GM12873 (cell line): ENCODE measurements around the gene PERCC1.

Experiments
- TF ChIP-seq, protein P1 (sequence below): IDR thresholded peaks from 2 replicates; pipeline ENCODE4 v1.5.1; 2012; ENCODE audit warnings: low read depth, mild to moderate bottlenecking, moderate library complexity, low read length, control low read depth; ENCODE audit not compliant: insufficient read depth; ENCODE audit errors: missing control alignments

The PERCC1 gene

DNA sequence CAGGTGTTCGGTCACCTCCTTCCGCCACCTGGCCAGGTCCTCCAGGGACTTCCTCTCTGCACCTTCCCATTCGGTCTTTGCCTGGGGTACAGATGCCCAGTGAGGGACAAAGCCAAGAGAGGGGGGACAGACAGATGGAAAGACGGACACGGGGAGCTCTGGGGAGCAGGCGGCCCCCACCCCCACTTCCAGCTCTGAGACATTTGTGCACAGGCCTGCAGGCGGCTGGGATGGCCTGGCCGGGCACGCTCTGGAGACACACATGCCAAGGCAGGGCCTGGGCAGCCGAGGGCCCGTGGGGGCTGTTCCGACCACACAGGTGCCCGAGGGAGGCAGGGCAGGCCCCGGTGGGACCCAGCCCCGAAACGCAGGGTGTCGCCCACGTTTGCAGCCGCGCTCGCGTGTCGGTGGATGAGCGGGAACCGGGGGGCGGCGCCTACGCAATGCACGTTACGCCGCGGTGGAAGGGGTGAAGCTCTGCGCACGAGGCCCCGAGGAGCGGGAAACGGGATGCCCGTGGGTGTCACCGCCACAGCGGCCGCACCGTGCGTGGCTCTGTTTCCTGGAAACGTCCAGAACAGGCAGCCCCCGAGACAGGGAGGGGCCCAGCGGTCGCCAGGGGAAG, 6.0 kb downstream of the PERCC1 start:
- TF ChIP-seq, protein P1, sequence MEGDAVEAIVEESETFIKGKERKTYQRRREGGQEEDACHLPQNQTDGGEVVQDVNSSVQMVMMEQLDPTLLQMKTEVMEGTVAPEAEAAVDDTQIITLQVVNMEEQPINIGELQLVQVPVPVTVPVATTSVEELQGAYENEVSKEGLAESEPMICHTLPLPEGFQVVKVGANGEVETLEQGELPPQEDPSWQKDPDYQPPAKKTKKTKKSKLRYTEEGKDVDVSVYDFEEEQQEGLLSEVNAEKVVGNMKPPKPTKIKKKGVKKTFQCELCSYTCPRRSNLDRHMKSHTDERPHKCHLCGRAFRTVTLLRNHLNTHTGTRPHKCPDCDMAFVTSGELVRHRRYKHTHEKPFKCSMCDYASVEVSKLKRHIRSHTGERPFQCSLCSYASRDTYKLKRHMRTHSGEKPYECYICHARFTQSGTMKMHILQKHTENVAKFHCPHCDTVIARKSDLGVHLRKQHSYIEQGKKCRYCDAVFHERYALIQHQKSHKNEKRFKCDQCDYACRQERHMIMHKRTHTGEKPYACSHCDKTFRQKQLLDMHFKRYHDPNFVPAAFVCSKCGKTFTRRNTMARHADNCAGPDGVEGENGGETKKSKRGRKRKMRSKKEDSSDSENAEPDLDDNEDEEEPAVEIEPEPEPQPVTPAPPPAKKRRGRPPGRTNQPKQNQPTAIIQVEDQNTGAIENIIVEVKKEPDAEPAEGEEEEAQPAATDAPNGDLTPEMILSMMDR: no peak

DNA sequence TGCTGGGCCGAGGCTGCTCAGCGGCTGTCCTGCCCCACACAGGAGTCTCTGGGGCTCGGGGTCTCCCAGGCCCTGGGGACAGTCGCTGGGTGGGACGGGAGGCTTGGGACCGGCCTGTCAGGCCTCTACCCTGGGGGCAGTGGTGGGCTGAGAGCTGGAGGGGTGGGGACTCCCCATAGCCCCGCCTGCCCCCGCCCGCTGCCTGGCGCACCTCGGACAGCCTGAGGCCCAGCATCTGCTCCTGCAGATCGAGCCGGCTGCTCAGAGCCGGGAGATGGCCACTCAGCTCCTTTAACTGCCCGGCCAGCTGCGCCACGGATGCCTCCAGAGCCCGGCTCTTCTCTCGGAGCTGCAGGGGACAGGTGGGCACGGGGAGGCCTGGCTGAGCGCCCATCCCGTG, 6.7 kb downstream of the PERCC1 start:
- TF ChIP-seq, protein P1: no peak

- TF ChIP-seq, protein P1: no peak
Observed at GRCh38 chr16:1438229-1439057, 7.6 kb downstream of the PERCC1 start.

GRCh38 chr16:1439058-1439698, 8.3 kb downstream of the PERCC1 start:
- TF ChIP-seq, protein P1: no peak

DNA sequence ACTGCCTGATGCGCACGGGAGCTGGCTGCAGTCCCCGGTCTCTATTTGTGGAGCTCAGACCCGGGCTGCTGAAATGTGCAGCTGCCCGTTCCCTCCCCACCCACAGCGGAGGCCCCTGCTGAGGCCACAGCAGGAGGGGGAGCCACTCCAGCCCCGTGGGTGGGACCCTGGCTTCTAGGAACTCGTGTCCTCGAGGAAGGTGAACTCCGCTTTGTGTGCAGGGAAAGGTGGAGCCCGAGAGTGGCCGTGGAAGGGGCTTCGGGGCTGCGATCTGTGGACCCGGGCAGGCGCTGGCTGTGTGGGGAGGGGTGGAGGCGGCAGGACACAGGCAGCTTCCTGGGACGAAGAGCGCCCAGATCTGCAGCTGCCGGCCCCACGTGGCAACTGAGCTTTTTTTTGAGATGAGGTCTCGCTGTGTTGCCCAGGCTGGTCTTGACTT, 10.5 kb downstream of the PERCC1 start:
- TF ChIP-seq, protein P1: no peak

DNA sequence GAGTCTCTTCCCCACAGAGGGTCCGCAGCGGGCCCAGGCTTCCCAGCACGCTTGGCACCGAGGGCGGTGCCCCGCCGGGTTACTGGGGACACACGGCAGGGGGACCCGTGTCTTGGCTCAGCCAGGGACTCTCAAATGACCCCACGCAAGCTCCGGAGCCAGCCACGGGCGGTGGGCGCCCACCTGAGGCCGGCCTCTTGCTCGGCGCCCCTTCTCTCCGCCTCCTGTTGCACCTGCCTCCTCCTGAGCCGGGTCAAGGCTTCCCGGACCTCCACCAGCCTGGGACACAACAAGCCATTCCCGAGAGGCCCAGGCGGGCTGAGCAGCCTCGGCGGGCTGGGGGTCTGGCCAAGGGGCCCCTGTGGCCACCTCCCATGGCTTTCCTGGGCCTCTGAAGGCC, 11.8 kb downstream of the PERCC1 start:
- TF ChIP-seq, protein P1: no peak

- TF ChIP-seq, protein P1: no peak
Observed at GRCh38 chr16:1443403-1443973, 12.6 kb downstream of the PERCC1 start.
